GM18867 (cell line): Measurements from ENCODE around the gene GRIP2.

Source experiments
- ATAC-seq: cut with Tn5 transposase; IDR thresholded peaks from one replicate; pipeline ENCODE4 v1.9.1; 2021; ENCODE audit warnings: mild to moderate bottlenecking, moderate library complexity; ENCODE audit not compliant: unreplicated experiment

The GRIP2 gene

DNA sequence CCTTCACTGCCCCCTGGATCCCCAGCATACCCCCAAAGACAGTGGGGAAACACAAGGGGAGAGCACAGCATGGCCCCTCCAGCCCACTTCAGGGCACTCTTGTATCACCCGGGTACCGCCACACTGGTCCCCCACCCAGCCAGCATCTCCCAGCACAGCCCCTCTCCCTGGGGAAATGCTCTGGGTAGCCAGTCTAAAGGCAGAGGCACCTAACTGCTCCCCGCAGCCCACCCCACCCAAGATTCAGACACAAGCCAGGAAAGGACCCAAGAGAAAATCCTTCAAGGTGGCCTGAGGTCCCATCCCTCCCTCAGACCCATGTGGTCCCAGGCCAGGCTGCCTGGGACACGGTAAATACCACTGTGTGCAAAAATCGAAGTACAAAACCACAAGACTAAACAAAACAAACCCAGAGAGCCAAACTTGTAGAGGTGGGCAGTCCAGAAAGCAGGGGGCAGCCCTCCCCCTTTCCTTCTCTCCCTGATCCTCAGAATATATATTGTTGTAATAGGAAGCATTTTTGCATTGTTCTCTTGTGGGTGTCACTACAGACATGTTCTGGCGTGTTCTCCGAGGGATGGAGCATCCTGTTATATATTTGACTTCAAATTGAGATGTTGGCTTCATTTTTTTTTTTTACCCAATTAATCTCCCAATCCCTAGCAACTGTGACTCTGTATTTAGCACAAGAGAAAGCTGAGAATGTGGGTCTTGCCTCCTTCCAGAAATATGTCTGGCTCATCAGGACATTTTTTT is 51.7 kb downstream of the GRIP2 start:
- no peak for ATAC-seq

DNA sequence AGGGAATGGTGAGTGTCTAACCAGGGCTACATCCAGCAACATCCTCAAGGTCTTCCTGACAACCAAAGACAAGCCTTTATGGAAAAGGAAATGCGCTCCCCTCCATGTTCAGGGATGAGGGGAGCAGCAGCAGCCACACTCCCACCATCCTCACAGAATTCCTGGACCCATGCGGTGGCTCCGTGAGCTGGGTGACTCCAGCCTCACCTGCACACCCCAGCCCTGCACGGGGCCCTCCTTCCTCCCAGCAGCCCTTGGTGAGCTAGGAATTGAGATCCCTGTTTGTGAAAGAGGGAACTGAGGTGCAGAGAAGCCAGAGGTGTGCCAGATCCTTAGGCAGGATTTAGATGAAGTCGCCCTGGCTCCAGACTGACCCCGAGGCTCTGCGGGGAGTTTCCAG is 52.3 kb downstream of the GRIP2 start:
- ATAC-seq: no peak

DNA sequence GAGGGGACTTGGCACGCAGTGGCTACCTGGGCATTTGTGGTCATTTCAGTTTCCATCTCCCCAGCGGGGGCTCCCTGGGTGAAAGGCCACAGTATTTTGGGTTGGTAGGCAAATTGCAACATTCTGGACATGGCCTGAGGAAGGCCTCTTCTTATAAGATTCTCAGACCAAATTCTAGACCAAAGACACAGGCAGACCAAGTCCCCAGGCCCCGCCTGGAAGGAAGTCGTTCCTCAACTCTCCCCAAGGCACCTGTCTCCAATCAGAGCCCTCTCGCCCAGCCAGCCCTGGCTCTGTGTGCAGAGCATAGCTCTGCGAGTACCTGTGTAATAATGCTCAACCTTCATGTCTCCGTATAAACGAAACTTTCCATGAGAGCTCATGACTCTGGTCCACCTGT is 53.1 kb downstream of the GRIP2 start:
- no peak for ATAC-seq

DNA sequence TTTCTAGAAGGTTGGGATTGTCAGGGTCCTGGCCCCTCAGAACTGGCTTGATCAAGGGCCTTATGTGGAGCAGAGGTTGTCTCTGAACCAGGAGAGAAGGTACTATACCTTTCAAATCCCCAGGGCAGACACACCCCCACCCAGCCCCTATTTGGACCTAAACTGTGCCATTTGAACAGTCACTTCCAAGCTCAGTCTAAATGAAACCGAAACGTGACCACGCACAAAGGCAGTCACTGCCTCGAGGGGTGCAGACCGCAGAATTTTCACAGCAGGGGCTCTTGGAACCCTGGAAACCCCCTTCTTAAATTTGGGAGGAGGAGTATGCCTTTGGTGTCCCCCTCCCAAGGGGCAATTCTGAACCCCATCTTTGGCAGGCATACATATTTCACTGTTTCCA is 53.7 kb downstream of the GRIP2 start:
- ATAC-seq: peak; percentile 74

DNA sequence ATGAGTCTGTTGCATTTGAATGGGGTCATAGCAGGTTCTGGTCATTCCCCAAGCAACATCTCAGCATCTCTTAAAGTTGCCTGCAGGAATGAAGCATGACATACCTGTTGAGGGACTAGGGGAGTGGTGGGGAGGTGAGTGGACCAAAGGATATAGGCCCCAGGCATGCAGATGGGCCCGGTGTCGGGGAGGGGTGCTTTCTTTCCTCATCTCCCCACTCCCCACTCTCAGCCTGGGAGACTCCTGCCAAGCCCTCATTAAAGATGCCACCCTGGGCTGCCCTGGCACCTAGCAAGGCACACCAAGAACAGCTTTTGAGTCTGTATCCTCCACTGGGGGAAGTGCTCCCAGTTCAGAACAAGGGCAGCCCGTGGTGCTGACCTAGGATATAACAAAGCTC is 54.2 kb downstream of the GRIP2 start:
- ATAC-seq: no peak

DNA sequence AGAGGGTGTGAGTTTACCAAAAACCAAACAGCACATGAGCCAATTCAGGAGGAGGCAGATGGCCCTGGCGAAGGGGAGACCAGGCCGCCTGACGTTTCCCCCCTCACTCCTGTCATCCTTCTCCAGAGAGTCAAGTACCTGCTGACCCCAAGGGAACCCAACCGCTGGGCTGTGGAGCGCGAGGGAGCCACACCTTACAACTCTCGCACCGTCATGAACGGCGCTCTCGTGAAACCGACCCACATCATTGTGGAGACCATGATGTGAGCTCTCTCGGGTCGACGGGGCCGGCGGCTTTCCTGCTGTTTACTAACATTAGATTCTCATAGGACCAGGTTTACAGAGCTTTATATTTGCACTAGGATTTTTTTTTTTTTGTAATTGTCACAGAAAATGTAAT is 55.4 kb downstream of the GRIP2 start:
- ATAC-seq: no peak

DNA sequence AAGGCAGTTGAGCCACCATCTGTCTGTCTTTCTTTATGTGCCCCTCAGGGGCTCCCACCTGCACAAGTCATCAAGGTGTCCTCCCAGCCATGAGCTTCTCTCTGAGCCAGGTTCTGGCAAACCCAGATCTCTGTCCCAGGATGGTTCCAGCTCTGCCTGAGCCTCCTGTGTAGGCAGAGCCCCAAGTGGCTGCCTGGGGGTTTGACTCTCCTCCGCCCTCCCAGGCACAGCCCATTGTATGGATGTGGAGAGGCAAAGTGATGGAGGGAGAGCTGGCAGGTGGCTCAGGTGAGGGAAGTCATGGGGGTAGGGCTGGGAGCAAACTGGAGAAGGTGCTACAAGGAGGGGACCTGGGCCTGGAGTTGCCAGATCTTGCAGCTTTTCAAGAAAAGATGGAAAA is 56.9 kb downstream of the GRIP2 start:
- ATAC-seq: no peak

DNA sequence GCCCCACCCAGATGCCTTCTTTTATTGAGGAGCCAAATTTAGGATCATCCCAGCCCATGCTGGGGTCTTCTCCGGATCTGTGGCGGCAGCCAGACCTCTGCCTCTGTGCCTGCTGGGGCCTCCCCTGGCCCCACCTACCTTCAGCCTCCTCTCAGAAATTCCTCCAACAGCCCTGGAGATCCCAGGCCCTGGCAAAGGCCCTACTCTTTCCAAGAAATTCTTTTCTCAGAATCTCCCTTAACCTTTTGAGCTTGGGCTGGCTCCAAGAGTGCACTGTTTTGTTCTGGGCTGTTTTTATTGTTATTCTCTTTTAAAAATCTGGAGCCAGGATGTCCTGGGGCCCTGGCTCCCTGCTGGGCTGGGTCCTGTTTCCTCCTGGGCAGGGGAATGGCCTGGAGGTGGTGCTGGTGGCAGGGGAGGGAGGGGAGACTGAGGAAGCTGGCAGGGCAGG is 57.8 kb downstream of the GRIP2 start:
- no peak for ATAC-seq

DNA sequence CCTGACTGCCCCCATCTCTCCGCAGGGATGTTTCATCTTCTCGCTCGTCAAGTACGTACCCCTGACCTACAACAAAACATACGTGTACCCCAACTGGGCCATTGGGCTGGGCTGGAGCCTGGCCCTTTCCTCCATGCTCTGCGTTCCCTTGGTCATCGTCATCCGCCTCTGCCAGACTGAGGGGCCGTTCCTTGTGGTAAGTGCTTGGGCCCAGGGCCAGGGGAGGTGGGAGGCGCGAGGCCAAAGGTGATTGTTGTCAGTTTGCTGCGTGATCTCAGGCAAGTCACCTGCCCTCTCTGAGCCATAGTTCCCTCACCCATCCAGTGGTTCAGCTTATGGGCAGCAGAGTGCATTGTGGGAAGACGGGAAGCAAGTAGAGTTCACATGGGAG is 58.5 kb downstream of the GRIP2 start:
- no peak for ATAC-seq

DNA sequence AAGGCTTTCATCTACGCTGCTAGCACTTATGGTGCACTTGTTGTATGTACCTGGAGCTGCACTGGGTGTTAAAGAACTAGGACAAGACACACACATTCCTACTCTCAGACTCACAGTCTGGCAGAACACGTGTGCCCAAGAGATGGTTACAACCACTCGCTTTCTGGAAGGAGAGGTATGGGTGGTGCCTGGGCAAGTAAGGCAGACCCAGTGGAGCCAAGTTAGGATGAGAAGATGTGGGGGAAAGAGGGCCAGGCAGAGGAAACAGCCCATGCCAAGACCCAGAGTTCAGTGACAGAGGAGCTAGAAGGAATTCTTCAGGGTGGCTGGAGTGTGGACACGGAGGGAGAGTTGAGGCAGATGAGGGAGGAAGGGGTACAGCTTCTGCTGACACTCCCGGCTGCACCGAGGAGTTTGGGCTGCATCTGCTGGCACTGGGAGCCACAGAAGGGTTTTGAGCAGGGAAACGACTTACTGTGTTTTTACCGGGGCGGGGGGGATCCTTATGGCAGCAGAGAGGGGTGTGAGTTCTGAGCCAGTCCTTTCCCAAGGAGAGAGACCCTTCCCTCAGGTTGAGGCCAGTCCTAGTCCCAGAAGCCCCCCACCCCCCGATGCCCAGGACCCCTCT is 59.0 kb downstream of the GRIP2 start:
- no peak for ATAC-seq

DNA sequence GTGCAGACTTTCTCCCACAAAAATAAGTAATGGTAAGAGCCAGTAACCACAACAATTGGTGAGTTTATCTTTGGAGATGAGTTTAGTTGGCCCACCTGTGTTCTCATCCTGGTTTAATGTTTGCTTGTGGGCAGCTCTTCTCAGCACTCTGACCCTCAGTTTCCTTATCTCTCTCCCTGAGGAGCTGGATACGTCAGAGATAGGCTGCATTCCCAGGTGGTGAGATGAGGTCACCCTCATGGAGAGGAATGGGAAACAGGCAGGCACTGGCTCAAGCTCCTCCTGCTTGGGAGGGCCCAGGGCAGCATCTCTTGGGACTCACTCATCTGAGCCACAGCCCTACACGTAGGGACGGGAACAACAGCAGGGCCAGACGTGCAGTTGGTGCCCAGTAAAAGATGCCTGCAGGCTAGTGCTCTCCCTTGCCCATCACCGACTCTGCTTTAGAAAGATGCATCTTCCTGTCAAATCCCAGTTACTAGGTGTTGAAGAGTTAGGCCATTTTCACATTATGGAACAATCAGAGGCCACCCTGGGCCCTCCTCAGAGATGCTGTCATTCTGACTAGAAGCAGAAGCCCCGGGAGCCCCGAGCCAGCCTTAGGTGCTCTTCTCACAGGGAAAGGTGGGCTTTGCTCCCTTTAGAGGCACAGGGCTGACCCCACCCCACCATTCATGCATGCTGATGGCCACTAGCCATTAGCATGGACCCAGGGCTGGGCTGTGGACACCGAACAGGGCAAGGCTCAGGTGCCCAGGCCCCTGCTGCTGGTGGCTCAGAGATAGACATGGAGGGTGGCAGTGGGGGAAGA is 59.7 kb downstream of the GRIP2 start:
- no peak for ATAC-seq

DNA sequence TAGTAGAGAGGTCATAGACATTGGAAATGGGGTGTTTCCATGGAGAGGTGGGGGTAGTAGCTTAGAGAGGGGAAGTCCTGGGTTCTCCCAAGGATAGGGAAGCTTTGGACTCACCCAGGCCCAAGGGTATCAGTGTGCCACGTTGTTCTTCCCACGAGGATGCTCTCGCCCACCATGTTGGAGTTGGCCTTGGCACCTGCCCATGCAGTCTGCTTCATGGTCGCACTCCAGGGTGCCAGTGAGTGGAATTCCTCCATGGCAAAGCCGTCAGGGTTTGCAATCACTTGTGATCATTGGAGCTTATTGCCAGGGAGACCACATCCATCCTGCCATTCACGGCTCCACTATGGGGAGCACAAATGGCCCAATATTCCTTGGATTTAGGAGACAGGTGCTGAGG is 60.6 kb downstream of the GRIP2 start:
- no peak for ATAC-seq

DNA sequence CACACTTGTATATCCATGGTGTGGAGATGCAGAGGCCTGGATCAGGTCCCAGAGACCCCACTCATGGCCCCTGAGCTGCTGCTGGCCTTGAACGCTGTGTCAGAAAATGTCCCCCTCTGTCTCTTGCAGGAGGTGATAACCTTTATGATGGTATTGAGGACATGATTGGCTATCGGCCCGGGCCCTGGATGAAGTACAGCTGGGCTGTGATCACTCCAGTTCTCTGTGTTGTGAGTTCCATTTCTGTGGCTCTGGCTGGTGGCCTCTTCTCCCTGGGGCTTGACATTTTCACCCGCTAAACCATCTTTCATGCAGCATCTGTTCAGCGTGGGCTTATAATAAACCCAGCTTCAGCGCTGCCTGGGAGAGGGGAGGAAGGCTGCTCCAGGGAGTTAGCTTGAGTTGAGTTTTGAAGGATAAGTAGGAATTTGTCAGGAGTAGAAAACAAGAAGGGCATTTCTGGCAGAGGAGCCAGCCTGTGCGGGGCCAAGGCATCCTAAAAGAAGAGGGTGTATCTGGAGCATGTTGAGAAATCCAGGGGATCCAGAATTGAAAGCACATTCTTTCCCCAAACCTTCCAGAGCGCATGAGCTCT is 61.1 kb downstream of the GRIP2 start:
- no peak for ATAC-seq

DNA sequence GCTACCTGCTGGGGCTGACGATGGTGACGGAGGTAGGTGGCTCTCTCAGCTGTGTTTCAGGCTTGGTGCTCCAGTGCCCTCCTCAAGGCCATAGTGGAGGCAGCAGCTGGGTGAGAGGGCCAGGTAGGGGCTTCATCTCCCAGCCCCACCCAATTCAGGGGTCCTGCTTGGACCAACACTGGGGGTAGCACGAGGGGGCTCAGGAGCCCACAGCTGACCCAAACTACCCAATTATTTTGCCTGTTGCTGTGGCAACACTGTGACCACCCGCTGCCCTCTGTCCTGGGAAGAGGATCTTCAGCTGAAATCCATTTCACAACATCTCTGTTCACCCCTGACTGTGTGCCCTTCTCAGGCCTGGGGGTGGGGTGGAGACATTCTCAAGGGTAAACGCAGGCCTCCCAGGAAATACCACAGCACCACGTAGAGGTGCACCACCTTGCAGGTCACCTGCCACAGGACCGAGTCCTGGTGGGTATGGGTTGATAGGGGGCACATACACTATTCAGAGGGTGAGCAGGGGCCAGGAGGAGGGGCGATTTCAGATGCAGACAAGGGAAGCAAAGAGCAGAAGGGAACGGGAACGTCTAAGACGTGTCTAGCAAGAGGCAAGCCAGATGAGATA is 62.7 kb downstream of the GRIP2 start:
- ATAC-seq: no peak

DNA sequence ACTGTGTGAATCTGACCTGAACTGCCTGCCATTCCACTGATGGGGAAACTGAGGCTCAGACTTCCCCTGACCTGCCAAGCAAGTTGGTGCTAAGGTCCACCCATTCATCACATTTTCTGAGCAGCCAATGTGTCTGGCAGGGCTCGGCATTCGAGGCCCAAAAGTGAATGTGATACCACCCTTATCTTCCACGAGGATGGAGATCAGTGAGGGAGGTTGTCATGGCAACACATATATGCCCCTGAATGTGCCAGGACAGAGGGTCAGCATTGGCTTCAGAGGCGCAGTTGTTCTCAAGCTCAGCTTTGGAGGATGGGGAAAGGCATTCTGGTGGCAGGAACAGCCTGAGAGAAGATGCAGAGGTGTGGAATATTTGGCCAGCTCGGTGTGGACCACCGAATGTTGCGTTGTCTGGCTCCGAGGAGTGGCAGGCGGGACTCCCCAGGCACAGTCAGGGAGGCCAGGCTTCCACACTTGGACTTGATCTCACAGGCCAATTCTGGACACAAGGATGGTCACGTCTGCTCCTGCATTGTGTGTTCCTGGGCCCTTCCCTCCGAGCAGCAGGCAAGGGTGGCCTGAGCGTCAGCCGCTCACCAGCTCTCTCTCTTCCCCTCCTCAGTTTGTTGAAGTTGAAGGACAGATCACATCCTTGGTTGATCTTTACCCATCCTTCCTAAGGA is 63.4 kb downstream of the GRIP2 start:
- ATAC-seq: no peak

DNA sequence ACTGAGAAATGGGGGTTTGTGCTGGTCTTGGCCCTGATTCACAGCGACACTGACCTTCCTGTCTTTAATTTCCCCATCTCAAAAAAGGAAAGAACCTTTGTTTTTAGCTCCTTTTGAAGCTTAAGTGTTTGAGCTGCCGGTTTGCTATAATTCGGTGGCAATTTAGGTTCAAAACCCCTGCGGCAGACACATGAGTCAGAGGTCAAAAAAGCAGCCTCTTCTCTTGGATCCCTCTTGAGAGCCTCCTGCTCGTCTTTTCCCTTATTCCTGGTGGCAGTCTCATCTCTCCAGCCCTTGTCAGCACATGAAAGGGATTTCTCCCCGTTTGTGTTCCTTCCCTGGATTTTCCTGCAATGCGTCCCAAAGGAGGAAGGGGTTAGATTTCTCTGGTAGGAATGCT is 64.5 kb downstream of the GRIP2 start:
- no peak for ATAC-seq

DNA sequence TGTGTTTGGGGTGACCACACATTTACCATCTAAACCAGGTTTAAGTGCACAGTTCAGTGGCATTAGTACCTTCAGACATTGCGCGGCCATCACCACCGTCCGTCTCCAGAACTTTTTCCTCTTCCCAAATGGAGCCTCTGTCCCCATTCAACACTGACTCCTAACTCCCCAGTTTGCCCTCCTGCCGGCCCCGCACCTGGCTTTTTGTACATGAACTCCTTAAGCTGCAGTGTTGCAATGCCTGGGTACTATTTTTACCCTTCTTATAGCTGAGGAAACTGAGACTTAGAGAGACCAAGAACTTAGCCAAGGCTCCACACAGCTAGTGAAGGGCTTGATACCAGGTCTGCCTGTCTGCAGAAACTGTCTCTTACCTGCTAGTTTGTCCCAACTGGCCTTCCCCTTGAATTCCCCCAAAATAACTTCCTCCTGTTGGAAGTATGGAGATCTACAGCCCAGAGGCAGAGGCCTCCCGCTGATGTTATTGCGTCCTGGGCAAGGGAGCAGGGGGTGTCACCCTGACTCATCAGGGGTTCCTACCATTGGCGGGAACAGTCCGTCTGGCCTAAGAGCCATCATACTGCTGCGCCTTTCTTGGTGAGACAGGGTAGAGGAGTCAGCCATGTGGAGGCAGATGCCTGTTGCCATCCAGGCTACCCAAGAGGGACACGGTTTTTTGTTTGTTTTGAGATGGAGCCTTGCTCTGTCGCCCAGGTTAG is 65.6 kb downstream of the GRIP2 start:
- ATAC-seq: no peak

DNA sequence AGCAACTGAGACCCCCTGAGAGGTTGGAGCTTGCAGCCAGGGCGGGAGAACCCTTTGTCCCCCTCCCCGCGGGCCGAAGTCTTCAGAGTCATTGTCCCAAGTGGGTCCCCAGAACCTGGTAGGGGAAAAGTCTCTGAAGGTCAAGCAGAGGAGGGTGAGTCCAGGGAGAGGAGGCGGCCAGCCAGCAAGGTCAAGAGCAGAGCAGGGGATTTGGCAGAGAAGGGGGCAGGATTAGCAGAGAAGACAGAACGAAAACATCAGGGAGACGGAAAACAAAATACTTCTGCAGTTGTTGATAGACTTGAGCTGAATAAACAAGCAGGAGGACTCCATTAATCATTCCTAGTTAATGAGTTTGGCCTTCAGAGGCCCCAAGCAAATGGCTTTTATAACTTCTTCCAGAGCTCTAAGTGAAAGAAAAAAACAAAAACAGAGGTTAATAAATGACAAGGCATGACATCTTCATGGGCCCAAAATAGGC is 66.7 kb downstream of the GRIP2 start:
- ATAC-seq: no peak

DNA sequence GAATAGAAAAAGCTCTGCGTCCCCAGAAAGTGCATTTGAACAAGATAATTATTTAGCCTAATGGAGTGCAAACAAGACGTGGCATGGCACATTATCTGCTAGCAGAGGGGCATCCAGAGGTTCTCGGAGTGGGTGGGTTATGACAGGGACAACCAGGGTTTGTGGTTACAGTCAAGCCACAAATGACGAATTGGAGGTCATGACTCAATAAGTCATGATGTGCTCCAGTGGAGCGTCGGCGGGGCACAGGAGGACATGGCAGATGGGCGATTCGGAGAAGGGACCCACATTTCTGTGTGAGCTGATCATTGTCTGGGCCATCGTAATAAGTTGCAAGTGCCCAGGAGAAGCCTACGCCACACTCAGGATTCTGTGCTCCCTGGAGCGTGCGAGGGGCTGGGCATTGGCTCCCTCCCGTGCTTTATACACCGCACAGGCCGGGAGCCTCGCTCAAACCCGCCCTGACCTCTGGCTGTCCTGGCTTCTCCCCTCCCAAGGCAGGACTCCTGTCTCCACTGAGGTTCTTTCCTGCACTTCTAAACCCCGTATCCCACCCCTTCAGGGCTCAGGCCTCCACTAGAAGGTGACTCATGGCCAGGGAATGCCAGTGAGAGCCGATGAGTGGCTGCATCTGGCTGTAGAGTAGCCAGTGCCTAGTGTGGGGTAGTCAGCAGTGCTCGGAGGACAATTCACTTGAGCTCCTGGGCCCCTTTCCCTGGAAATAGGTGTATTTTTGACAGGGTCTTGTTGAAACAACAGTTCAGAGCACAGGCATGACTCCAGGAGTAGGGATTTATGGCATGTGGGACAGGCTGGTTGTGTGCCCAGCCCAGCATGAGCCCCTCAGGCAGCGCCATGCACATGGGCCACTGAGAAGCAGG is 67.4 kb downstream of the GRIP2 start:
- ATAC-seq: no peak
